Stimulated activated CD4-positive, alpha-beta T cell treated with anti-CD3 and anti-CD28 coated beads, Interleukin-1b, Interleukin-23, amount 100 ng/mL, for 1 hour (primary cell): ENCODE results near the gene DLGAP4.

Experiments
- DNase-seq, 2 donors: peaks; one replicate each; pipeline ENCODE4 v3.0.0-alpha.2; 2020; ENCODE audit warnings: low read depth in 2 of 2

The DLGAP4 gene

DNA sequence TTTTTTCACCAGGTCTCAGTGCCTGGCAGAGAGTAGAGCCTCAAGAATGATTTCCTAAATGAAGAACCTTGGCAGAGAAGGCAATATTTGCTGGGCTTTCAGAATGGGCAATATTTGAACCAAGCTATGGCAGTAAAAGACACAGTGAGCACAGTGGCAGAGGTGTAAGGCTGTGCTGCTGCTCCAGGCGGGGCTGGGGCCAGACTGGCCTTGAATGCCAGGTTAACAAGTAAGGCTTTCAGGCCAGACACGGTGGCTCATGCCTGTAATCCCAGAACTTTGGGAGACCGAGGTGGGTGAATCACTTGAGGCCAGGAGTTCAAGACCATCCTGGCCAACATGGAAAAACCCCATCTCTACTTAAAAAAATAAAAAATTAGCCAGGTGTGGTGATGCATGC lies 226.7 kb downstream of the DLGAP4 start:
- no peak for DNase-seq

GRCh38 chr20:36538026-36538722 lies 232.0 kb downstream of the DLGAP4 start:
- DNase-seq: no peak

- no peak for DNase-seq
Measured at GRCh38 chr20:36540551-36541211, 234.5 kb downstream of the DLGAP4 start.

DNA sequence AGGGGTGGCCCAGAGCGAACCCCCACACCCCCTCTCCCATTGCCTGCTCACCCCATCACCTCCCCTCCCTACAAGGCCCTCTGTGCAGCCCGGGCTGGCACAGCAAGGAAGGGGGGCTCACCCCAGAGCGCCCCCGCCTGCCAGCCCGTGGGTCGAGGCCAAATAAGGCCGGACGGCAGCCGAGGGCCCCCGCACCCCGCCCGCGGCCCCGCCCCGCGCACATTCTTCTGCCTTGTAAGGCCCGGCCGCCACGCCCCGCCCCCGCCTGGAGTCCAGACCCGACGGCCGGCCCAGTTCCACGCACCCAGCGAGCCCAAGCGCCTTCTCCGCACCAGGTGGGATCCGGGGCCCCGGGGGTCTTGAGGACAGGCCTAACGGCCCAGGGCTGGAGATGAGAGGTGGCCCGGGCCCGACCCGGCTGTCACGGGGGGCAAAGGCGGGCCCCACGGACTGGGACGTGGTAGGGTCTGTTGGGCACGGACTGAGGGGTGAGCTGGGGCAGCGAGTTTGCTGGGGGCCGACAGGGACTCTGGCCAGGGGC lies 235.2 kb downstream of the DLGAP4 start, which contains the start of gene MYL9:
MYL9 (plus strand) TSS at position 293 of the 541 bp plus-strand sequence. CDS start 3,366 bp downstream, outside the sequence.
- no peak for DNase-seq

- no peak for DNase-seq
Measured at GRCh38 chr20:36541768-36542488, 235.8 kb downstream of the DLGAP4 start.

- DNase-seq: no peak
Measured at GRCh38 chr20:36542516-36543183, 236.5 kb downstream of the DLGAP4 start.

- no peak for DNase-seq
Measured at GRCh38 chr20:36543184-36544133, 237.3 kb downstream of the DLGAP4 start.

GRCh38 chr20:36544134-36545018 lies 238.2 kb downstream of the DLGAP4 start:
- no peak for DNase-seq

- DNase-seq: no peak
Measured at GRCh38 chr20:36546111-36546736, 240.1 kb downstream of the DLGAP4 start.

- DNase-seq: no peak
Measured at GRCh38 chr20:36547186-36548005, 241.3 kb downstream of the DLGAP4 start.

DNA sequence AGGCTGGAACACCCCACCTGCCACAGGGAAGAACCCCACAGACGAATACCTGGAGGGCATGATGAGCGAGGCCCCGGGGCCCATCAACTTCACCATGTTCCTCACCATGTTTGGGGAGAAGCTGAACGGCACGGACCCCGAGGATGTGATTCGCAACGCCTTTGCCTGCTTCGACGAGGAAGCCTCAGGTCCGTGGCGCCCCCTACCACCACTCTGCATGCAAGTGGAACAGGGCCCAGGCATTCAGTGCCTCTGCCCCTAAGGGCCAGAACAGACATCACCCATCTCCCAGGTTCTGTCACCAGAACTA lies 241.8 kb downstream of the DLGAP4 start:
- no peak for DNase-seq

DNA sequence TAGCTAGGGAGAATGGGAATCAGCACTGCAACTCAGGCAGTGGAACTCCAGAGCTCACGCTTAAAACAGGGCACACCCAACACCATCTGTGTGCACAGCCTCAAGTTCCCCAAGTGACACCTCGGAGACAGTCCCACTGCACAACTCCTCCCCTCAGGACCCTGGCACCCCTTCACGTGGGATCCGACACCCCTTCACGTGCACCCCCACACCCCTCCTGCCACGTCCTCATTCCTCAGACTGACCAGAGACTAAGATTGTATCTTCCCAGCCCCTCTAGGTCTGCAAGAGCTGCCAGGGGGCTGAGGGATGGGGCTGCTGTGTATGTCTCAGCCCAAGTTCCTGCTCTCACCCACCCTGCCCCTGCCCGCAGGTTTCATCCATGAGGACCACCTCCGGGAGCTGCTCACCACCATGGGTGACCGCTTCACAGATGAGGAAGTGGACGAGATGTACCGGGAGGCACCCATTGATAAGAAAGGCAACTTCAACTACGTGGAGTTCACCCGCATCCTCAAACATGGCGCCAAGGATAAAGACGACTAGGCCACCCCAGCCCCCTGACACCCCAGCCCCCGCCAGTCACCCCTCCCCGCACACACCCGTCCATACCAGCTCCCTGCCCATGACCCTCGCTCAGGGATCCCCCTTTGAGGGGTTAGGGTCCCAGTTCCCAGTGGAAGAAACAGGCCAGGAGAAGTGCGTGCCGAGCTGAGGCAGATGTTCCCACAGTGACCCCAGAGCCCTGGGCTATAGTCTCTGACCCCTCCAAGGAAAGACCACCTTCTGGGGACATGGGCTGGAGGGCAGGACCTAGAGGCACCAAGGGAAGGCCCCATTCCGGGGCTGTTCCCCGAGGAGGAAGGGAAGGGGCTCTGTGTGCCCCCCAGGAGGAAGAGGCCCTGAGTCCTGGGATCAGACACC lies 242.8 kb downstream of the DLGAP4 start:
- DNase-seq: no peak

DNA sequence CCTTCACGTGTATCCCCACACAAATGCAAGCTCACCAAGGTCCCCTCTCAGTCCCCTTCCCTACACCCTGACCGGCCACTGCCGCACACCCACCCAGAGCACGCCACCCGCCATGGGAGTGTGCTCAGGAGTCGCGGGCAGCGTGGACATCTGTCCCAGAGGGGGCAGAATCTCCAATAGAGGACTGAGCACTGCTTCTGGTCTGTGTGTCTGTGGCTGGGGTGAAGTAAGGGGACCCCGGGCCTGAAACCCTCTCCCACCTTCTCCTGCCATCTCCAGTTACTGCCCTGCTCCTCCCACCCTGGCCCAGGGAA lies 243.4 kb downstream of the DLGAP4 start:
- no peak for DNase-seq

- no peak for DNase-seq
Measured at GRCh38 chr20:36549942-36550789, 244.0 kb downstream of the DLGAP4 start.

DNA sequence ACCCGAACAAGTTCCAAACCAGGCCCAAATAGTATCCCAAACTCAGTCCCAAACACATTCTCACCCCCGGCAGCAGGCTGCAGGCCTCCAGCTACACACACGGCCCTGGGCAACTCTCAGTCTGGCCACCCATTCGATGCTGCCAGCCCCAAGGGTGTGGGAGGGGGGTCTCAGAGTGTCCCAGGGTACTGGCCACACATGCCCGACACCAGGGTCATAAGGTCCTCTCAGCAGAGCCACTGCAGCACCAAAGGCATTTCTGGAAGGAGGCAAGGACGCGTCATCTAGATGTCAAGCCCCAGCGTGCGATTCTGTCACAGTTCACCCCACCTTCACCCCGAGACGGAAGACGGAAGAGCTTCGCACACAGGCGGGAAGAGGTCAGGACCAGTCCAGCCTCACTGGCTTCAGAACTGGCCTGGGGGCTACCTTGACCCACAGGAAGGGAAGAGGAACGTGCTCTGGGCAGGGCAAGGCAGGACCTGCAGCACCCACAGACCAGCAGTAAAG lies 244.7 kb downstream of the DLGAP4 start:
- no peak for DNase-seq

DNA sequence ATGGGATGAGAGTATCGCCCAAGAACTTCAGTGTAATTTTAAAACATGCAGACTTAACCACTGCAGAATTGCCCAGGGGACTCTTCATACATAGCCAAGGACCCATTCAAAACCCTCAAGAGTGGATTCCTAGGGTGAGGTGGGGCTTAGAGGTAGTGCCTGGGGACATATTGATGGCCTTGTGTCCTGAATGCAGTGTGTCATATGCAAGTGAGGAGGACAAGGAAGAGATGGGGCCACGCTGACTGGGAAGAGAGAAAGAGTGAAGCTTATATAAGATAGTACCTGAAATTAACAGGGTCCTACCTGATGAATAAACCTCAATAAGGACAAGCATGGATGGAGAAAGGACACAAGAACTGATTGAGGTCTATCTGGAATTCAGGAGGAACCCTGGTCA lies 249.1 kb downstream of the DLGAP4 start:
- no peak for DNase-seq

- DNase-seq: no peak
Measured at GRCh38 chr20:36562724-36563123, 256.6 kb downstream of the DLGAP4 start.
